Activated naive CD4-positive, alpha-beta T cell treated with anti-CD3 and anti-CD28 coated beads for 36 hours (primary cell): ENCODE results near the gene GUCY2D. TPM values are rescaled to one million over a fixed set of nuclear protein-coding genes. Genes with fewer than 3 reads are reported as not detected.
"Not testable (repeated sequence)": the region's sequence is repeated elsewhere in the genome, so short reads cannot be mapped to it uniquely, and the experiment has no call there.

Experiments used
- CTCF ChIA-PET: fragments of 350-600 bp; sonication (Branson Sonifier 250); formaldehyde crosslinking; loops from one replicate; lab custom pipeline; 2021; ENCODE audit warnings: antibody characterized with exemption; lab: Charles Lee
- DNase-seq: peaks from one replicate; pipeline ENCODE4 v3.0.0-alpha.2; 2020
- H3K27ac Mint-ChIP-seq: one replicate; pipeline ENCODE4 v1.8.0; 2021; ENCODE audit warnings: mild to moderate bottlenecking, mixed read lengths
- H3K27me3 Mint-ChIP-seq: one replicate; pipeline ENCODE4 v1.8.0; 2021; ENCODE audit warnings: low read depth, mixed read lengths
- H3K36me3 Mint-ChIP-seq: one replicate; pipeline ENCODE4 v1.8.0; 2021; ENCODE audit warnings: low read depth, mixed read lengths
- H3K4me1 Mint-ChIP-seq: one replicate; pipeline ENCODE4 v1.8.0; 2021; ENCODE audit warnings: low read depth, mixed read lengths
- H3K4me3 Mint-ChIP-seq: one replicate; pipeline ENCODE4 v1.8.0; 2021; ENCODE audit warnings: mild to moderate bottlenecking, moderate library complexity, mixed read lengths
- H3K9me3 Mint-ChIP-seq: one replicate; pipeline ENCODE4 v1.8.0; 2021; ENCODE audit warnings: mixed read lengths
- intact Hi-C: fragments of 100-400 bp; cut with micrococcal nuclease; formaldehyde crosslinking; loops from one replicate; pipeline ENCODE4 v1.15.1; 2023
- total RNA-seq, 2 experiments: library from RNA; stranded (reverse); gene quantifications; one replicate each; pipeline ENCODE4 v1.2.3, GENCODE V29; 2021

Gene GUCY2D
- total RNA-seq, 2 experiments from 2014 or later, result not detected

DNA sequence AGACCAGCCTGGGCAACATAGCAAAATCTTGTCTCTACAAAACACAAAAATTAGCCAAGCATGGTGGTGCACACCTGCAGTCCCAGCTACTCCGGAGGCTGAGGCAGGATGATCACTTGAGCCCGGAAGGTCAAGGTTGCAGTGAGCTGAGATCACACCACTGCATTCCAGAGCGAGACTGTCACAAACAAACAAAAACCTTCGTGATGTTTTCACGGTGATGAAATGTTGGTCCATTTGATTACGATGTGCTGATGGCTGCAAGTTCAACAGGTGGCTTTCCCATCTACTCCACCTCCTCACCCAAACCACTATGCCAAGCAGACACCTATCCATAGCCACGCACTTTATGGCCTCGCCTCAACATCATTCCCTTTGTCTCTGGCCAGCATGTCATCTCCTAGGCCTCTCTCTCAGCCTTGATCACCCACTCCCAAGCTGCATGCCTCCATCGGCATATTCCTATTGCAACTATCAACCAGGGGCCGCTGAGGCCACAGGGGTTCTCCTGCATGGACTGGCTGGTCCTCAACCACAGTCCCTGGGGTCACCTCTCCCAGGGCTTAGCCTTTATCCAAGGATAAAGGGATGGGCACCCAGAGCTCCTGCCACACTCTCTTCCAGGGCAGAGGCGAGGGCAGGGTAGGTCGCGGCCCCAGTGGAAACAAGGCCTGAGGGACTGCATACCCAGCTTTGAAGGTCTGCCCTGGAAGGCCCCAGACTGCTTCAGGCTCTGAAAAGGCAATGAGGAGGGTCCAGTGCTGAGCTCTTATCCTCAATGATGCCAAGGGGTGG, 19.3 kb downstream of the GUCY2D start:
- H3K4me3 Mint-ChIP-seq, result no peak overlapping the region
- H3K4me1 Mint-ChIP-seq, result peaks cover 2% of the 10 kb centered on the region
- DNase-seq, result no peak
- H3K27ac Mint-ChIP-seq, result no peak overlapping the region
- no peaks in the 10 kb centered on the region for H3K36me3 Mint-ChIP-seq
- intact Hi-C loops, result no loop called here
- CTCF ChIA-PET, result interaction anchor here (0.7 to 1.4 kb wide), 2 partner anchors 32 to 73 kb away, joined by 3 to 4 read pairs; no protein-coding TSS in a partner anchor
- H3K9me3 Mint-ChIP-seq, result no peaks in the 10 kb centered on the region
- peaks cover 6% of the 10 kb centered on the region for H3K27me3 Mint-ChIP-seq

DNA sequence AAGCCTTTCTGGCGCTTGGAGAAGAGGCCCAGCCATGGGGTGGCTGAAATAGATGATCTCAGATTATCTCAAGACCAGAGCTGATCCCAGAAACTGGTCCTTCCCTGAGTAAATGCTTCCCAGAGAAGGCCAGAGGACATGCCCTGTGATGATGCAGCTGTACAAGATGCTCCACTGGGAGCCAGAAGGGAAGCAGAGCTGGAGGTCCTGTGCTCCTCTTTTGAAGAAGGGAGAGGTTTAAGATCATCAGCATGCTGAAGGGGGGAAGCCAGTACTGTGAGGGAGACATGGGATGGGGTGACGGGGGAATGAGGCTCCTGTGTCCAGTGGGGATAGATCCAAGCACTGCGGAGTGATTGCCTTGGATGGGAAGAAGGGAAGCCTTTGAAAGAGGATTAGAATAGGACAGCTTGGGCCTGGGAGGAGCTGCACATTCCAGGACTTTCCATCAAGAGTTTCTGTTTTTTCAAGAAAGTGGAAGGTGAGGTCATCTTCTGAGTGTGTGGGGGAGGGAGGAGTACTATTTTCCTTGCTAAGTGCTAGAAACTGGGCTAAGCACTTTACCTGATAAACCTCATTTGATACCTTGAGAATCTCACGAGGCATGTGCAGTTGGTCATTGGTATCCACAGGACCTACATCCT, 20.1 kb downstream of the GUCY2D start:
- H3K4me1 Mint-ChIP-seq, result no peaks in the 10 kb centered on the region
- H3K27me3 Mint-ChIP-seq, result peaks cover 12% of the 10 kb centered on the region
- no peaks in the 10 kb centered on the region for H3K9me3 Mint-ChIP-seq
- CTCF ChIA-PET, result interaction anchor here (1.4 kb wide), 1 partner anchor 32 kb away, joined by 4 read pairs; no protein-coding TSS in a partner anchor
- DNase-seq, result no peak
- no peak overlapping the region for H3K4me3 Mint-ChIP-seq
- no peak overlapping the region for H3K27ac Mint-ChIP-seq
- intact Hi-C loops, result no loop called here
- H3K36me3 Mint-ChIP-seq, result no peaks in the 10 kb centered on the region

DNA sequence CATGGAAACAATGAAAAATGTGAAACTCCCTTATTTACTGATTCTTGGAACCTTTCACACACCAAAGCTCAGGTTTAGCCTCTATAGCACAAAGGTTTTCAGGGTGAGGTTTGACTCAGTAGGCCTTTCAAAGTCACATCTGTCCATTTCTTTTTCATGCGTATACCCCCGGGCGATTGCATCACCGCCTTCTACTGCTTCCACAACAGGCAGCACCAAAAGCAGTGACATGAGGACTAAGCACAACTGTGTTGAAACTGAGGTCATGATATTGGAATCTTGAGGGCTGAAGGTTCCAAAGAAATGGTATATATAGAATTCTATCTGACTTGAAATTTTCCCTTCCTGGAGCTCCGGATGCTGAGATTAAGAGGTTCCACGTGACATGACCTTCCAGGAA, 21.7 kb downstream of the GUCY2D start:
- DNase-seq, H3K27ac Mint-ChIP-seq, H3K36me3 Mint-ChIP-seq, H3K4me3 Mint-ChIP-seq, intact Hi-C loops, H3K9me3 Mint-ChIP-seq, H3K4me1 Mint-ChIP-seq: not testable (repeated sequence)
- peaks cover 19% of the 10 kb centered on the region for H3K27me3 Mint-ChIP-seq
- CTCF ChIA-PET, result interaction anchor here (3.1 kb wide), 1 partner anchor 17 kb away, joined by 10 read pairs; no protein-coding TSS in a partner anchor

DNA sequence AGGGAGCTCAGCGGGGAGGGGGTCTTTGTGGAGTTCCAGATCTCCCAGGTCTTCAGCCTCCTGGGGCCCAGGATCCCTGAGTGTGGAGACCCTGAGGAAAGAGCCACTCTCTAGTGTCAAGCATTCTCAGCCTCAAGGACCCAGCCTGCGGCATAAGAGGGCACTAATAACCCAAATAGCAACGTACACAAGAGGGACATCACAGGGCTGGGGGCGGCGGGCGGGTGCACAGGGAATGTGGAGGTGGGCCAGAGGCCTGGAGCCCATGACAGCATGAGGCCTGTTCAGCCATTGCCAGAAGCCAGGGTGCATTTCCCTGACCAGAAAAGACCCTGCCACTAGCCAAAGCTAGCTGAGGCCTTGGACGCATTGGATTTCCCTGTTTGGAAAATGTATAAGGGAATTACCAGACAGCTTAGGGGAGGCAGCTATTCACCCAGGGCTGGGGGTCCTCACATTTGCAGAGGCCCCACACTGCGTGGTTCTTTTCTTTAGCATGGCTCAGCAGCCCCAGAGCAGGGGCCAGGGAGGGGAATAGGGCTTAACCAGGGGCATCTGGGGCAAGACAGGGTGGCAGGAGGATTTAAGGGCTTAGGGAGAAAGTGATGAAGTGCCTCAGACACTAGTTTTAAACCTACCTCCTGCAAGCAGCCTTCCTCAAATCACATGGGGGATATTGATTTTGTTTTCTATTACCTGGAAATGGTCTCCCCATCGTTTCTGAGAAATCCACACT, 22.9 kb downstream of the GUCY2D start:
- Mint-ChIP-seq H3K36me3 (no peaks in the 10 kb centered on the region), H3K27me3 (peaks cover 16% of the 10 kb centered on the region), H3K4me1 (no peaks in the 10 kb centered on the region), H3K4me3 (no peak overlapping the region), H3K27ac (no peak overlapping the region), H3K9me3 (no peaks in the 10 kb centered on the region)
- CTCF ChIA-PET, result interaction anchor here (3.1 kb wide), 1 partner anchor 16 kb away, joined by 10 read pairs; no protein-coding TSS in a partner anchor
- intact Hi-C loops, result no loop called here
- DNase-seq, result no peak

DNA sequence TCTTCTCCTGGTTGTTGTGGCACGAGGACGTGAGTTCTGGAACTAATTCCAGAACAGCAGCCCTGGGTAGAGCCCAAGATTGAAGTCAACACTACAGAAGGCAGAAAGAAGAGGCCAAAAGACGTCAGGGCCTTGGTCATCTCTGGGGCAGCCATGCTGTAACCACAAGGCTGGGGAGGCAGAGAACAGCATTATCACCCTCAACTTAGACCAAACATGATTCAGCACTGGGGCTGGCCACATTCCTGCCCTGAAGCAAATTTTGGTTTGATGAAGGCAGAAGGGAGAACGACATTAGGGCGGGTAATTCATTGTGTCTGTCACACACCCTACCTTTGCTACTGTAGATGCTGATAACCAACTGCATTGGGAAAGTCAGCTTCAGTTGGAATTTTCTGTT, 26.7 kb downstream of the GUCY2D start:
- Mint-ChIP-seq H3K36me3 (no peaks in the 10 kb centered on the region), H3K4me3 (no peak overlapping the region), H3K27me3 (peaks cover 18% of the 10 kb centered on the region), H3K4me1 (no peaks in the 10 kb centered on the region), H3K27ac (no peak overlapping the region), H3K9me3 (no peaks in the 10 kb centered on the region)
- intact Hi-C loops, result no loop called here
- CTCF ChIA-PET, result no interaction called here
- no peak for DNase-seq

DNA sequence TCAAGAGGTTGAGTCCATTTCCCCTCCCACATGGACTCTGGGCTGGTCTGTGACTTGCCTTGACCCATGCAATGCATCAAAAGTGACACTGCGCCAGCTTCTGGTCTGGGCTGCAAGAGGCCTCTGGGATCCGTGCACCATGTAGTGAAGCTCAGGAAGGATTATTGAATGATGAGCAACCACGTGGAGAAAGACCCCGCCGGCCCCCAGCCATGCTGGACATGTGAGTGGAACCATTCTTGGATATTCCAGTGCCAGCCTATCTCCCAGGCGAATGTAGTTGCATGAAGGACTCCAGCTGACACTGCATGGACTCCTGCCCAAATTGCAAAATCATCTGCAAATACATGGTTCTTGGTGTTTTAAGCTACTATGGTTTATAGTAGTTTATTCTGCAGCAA, 28.8 kb downstream of the GUCY2D start:
- CTCF ChIA-PET, result interaction anchor here (1.7 to 2.1 kb wide), 2 partner anchors 10 to 42 kb away, joined by 7 to 8 read pairs; no protein-coding TSS in a partner anchor
- H3K27ac Mint-ChIP-seq, result no peak overlapping the region
- intact Hi-C loops, result no loop called here

DNA sequence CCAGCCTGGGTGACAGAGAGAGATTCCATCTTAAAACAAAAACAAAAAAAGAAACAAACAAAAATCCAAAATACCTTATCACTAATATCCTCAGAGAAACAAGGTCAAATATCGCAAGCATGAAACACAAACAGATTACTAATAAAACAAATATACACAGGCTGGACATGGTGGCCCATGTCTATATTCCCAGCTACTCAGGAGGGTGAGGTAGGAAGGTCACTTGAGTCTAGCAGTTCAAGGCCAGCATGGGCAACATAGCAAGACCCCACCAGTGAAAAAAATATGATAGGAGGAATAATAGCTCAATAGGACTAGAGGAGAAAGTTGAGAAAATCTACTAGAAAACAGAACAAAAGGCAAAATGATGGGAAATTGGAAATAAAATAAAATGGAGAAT, 29.5 kb downstream of the GUCY2D start:
- Mint-ChIP-seq H3K9me3 (no peaks in the 10 kb centered on the region), H3K27me3 (peaks cover 17% of the 10 kb centered on the region), H3K4me3 (no peak overlapping the region), H3K4me1 (no peaks in the 10 kb centered on the region), H3K27ac (no peak overlapping the region), H3K36me3 (no peaks in the 10 kb centered on the region)
- CTCF ChIA-PET, result interaction anchor here (0.6 to 2.1 kb wide), 4 partner anchors 9 to 220 kb away, joined by 3 to 8 read pairs (median 5); no protein-coding TSS in a partner anchor
- no peak for DNase-seq
- intact Hi-C loops, result no loop called here

More for the DNA sequence above, 28.8 kb downstream of the GUCY2D start:
- H3K4me1 Mint-ChIP-seq, result no peaks in the 10 kb centered on the region
- H3K4me3 Mint-ChIP-seq, result no peak overlapping the region
- H3K27me3 Mint-ChIP-seq, result peaks cover 18% of the 10 kb centered on the region
- no peaks in the 10 kb centered on the region for H3K9me3 Mint-ChIP-seq
- DNase-seq, result no peak
- no peaks in the 10 kb centered on the region for H3K36me3 Mint-ChIP-seq

DNA sequence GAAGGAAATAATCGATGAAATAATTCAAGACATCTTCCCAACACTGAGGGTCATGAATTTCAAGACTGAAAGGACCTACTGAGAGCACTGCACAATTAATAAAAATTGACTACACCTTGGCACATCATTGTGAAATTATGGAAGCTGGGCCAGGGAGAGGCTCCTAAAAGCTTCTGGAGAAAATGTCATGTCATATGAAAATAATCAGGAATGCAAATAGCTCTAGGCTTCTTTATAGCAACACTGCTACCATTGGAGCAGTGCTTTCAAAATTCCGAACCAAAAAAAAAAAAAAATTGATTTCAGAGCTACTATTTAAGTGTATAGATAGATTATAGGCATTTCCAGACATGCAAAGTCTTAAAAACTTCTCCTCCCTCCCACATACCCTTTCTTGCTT, 30.0 kb downstream of the GUCY2D start:
- intact Hi-C loops, result no loop called here
- H3K27me3 Mint-ChIP-seq, result peaks cover 16% of the 10 kb centered on the region
- DNase-seq, result no peak
- H3K36me3 Mint-ChIP-seq, result no peaks in the 10 kb centered on the region
- H3K9me3 Mint-ChIP-seq, result no peaks in the 10 kb centered on the region
- CTCF ChIA-PET, result interaction anchor here (0.6 to 1.7 kb wide), 3 partner anchors 9 to 220 kb away, joined by 3 to 8 read pairs (median 3); no protein-coding TSS in a partner anchor
- no peak overlapping the region for H3K27ac Mint-ChIP-seq
- no peak overlapping the region for H3K4me3 Mint-ChIP-seq
- H3K4me1 Mint-ChIP-seq, result no peaks in the 10 kb centered on the region

DNA sequence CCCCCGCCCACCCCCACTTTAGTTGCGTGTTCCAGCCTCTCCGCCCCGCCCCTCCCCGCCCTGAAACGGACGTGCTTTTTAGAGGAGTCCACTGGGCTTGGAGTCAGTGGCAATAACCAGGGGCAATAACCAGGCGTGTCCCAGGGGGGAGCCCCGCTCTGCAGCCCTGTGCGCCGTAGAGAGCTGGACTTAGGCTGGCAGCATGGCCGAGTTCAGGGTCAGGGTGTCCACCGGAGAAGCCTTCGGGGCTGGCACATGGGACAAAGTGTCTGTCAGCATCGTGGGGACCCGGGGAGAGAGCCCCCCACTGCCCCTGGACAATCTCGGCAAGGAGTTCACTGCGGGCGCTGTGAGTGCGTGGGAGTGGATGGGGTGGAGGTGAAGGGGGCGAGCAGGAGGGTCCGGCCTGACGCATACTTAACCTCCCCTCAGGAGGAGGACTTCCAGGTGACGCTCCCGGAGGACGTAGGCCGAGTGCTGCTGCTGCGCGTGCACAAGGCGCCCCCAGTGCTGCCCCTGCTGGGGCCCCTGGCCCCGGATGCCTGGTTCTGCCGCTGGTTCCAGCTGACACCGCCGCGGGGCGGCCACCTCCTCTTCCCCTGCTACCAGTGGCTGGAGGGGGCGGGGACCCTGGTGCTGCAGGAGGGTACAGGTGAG, 36.7 kb downstream of the GUCY2D start, which contains the start of gene ALOX15B:
Gene ALOX15B (plus strand): TSS at position 106 of the 657 bp plus-strand sequence. CDS start 97 bp downstream, at position 203.
- H3K4me3 Mint-ChIP-seq, result no peak within 1 kb of the TSS
- CTCF ChIA-PET, result interaction anchor here (0.7 to 1.1 kb wide), 2 partner anchors 71 to 179 kb away, joined by 3 read pairs; no protein-coding TSS in a partner anchor
- no peak for DNase-seq
- intact Hi-C loops, result no loop called here
- H3K4me1 Mint-ChIP-seq, result peaks cover 3% of the 10 kb centered on the region
- H3K9me3 Mint-ChIP-seq, result no peaks in the 10 kb centered on the region
- no peak within 1 kb of the TSS for H3K27ac Mint-ChIP-seq
- peaks cover 22% of the 10 kb centered on the region for H3K27me3 Mint-ChIP-seq
- no peaks in the 10 kb centered on the region for H3K36me3 Mint-ChIP-seq

DNA sequence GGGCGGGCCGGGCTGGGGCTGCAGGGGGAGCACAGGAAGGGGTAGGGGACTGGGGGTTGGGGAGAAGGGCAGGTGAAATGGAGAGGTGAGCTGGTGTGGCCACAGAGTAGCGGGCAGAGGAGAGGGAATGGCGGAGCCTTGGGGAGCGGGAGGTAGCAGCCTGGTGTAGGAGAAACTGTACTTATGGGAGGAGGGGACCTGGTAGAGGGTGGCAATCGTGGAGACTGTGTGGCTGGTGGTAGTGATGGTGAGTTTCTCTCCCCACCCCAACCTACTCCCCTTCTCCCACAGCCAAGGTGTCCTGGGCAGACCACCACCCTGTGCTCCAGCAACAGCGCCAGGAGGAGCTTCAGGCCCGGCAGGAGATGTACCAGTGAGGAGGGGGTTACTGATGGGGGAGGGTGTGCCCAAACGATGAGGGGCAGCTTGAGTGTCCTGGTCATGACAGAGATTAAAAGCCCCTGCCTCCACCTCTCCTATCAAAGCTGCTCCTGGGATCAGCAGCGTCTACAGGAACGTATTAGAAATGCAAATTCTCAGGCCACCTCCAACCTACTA, 37.3 kb downstream of the GUCY2D start:
- H3K4me3 Mint-ChIP-seq, result no peak overlapping the region

More for the DNA sequence above, 37.3 kb downstream of the GUCY2D start:
- intact Hi-C loops, result loop anchor here (2.0 kb wide), 1 partner anchor 183 kb away; the partner anchor contains the start of gene NAA38
- CTCF ChIA-PET, result interaction anchor here (0.7 to 1.4 kb wide), 4 partner anchors 29 to 179 kb away, joined by 3 read pairs; no protein-coding TSS in a partner anchor
- peaks cover 22% of the 10 kb centered on the region for H3K27me3 Mint-ChIP-seq
- DNase-seq, result no peak
- peaks cover 3% of the 10 kb centered on the region for H3K4me1 Mint-ChIP-seq
- no peaks in the 10 kb centered on the region for H3K9me3 Mint-ChIP-seq
- no peaks in the 10 kb centered on the region for H3K36me3 Mint-ChIP-seq
- H3K27ac Mint-ChIP-seq, result no peak overlapping the region
